Stimulated activated CD8-positive, alpha-beta memory T cell treated with anti-CD3 and anti-CD28 coated beads, Interleukin-15, amount 100 ng/mL, for 24 hours (primary cell): ENCODE measurements around the gene CAMTA1.

Experiments
- DNase-seq: peaks from one replicate; pipeline ENCODE4 v3.0.0-alpha.2; 2020; ENCODE audit warnings: low read depth

Gene CAMTA1

DNA sequence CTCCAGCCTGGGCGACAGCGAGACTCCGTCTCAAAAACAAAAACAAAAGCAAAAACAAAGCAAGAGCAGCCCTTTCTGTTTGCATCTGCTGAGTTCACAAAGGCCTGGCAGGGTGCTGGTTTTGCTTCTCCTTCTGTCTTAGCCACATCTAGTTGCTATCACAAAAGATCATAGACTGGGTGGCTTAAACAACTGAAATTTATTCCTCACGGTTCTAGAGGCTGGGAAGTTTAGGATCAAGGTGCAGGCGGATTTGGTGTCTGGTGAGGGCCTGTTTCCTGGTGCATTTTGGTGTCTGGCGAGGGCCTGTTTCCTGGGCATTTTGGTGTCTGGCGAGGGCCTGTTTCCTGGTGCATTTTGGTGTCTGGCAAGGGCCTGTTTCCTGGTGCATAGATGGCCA, 471.3 kb downstream of the CAMTA1 start:
- no peak for DNase-seq

DNA sequence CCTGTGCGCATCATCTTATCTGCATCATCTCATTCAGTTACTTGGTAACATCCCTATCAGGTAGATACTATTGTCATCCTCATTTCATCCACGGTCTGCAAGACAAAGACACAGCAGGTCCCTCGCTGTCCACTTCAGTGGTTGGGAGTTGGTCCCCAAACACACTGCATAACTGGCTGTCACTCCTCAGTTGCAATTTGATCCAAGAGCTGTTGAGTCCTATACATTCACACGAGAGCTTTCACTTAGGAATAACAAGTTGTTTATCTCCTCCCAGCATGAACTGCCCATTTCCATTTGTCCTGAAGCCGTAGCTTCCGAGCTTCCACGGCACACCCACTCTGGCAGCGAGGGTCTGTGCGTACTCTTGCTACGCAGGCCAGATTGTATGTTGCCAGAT, 472.0 kb downstream of the CAMTA1 start:
- DNase-seq: no peak

DNA sequence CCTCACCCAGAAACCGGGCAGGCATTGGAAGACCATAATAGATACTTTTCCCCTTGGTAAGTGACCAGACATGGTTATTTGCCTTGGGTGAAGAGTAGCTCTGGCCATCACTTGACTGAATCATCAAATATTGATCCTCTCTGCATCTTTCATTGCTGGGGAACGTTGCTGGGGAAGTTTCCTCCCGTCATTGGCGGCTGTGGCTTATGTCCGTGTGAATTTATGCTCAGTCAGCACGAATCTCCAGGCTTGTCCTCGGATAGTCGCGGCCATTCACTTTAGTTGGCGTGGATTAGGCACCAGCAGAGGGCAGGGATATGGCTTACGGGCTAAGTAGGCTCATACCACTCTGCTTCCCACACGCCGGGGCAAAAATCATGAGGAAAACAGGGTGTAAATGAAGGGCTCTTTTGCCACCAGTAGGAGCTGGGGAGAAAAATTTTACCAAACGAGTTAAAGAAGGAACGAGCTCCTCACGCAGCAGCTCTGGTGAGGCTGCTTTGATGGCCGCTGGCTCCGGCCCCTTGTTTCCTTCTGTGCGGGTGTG, 473.4 kb downstream of the CAMTA1 start:
- no peak for DNase-seq

DNA sequence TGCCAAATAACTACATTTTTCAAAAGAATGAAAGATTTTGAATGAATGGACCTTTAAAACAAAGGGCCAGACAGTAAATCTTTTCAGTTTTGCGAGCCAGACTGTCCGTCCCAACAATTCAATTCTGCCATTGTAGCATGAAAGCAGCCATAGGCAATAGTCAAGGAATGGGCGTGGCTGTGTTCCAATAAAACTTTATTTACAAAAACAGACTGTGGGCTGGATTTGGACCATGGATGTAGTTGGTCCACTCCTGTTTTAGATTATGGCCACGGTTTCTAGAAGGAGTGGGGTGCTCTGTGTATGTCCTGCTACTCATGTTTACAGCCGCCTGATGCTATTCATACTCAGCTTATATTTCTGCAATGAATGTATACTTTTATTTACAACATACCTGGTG, 474.7 kb downstream of the CAMTA1 start:
- DNase-seq: no peak

DNA sequence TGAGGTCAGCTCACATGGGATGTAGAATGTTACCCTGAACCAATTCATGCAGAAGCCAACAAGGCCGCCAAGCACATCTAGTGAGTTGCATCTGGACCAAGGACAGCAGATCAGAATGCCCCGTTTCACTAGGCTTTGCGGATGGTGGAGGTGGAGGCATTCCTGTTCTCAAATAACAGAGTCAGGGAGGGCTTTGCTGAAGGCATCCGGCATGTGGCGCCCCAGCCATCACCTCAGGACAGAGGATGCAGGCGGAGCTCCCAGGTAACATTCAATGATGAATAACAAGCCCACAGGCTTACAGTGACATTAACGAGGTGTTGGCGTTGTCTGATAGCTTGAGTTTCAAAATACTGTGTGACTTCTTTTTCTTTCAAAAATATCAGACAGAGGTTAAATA, 476.2 kb downstream of the CAMTA1 start:
- DNase-seq: no peak

DNA sequence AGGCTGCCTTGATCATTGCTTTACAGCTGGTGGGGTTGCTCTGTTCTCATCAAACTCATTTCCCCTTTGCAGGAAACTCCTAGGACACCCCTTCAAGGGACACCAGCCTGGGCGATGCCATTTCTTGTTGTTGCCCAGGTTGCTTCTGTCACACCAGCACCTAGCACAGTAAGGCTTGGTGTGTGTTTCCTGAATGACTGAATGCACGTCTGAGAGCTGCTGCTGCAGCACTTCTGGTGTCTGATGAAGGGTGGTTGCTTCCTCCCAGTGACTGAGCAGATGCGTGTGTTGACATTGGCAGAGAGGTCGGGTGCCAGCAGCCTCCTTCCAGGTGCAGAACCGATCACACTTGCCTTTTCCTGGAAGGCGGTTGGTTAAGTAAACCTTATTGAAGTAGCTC, 477.4 kb downstream of the CAMTA1 start:
- no peak for DNase-seq

DNA sequence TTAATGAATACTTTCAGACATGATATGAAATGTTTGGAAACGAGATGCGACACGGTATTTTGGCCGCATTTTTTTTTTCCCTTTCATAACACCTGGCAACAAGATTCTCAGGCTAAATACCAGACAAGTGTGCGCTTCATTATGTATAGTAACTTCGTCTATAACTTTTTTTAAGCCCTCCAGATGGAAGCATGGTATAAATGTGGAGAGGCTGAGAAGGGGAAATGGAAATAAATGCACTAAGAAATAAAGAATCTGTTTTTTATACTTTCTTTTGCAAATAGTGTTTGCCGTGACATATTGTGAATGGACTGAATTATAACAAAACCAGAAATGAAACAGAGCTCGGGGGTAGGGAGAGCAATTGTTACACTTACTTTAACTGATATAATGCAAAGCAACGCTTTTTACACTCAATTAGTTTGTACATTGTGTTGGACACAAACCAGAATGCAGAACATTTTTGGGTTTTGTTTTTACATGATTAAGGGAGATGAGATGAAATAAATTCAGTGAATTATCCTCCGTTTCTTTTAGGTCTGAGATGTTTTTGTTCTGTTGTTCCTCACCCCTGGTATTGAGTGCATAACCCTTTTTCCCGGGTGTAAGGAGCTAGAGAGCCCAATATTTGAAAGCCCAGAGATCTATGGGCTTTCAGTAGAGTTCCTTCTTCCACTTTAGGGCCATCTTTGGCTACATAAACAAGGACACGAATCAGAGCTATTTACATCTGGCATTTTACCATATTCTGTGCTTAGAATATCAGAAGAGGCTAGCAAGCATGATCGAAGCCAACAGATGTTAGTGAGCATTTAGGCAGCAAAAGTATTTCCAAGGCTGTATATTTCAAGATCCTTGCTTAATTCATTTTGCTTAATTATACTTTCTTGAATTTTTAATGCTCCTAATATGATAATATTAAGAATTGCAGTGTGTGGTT, 478.0 kb downstream of the CAMTA1 start:
- DNase-seq: no peak

DNA sequence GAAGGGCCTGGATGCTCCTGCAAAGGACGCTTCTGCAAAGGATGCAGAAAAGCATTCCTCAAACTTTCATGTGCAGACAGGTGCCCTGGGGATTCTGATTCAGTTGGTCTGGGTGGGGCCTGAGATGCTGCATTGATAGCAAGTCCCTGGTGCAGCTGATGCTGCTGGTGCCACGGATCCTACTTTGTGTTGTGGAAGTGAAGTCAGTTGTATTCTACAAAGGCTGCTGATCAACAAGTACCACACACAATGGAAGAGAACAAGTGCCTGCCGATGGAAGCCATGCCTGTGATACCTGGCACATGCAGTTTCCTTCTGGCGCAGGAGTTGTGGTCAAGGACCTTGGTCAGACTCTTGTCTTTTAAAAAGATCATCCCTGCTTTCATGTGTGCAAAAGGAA, 478.8 kb downstream of the CAMTA1 start:
- no peak for DNase-seq

DNA sequence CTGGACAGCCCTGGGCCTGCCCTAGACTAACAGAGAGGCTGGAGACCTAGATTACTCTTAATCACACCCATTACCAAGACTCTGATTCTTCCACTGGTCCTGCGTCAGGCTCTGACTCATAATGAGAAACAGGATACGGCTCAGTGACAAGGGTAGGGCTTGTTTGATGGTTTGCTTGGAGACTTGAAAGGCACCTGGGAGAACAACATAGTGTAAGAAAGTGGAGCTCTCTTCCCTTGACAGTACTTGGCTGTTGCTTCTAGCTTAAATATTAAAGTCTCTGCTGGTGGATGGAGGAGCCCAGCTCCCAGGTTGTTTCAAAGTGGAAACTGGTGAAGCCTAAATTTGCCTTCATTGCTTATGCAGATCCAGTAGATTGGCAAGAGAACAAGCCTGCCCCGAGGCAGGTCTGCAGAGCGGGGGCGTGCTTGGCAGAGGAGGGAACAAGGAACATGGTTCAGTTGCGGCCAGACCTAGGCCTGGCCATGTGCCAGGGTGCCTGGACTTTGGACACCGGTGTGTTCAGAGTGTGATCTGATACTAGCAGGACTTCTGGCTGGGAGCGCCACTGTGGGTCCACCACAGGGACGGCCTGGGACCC, 480.6 kb downstream of the CAMTA1 start:
- DNase-seq: no peak

DNA sequence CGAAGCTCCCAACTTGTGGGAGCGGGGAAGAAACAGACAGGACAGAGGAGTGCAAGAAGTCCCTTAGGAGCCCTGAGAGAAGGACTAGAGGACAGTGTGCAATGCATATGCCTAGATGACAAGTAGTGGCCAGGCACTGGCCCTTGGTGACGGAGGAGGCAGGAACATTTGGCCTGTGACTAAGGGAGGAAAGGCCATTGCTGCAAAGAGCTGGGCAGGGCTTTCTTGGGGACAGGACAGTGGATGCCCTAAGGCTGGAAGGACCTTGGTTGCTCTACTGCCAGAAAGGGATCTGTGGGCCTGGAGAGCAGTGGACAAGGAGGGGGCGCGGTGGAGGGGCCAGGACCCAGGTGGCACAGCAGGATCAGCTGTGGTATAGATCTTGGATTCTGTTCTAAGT, 481.3 kb downstream of the CAMTA1 start:
- no peak for DNase-seq

DNA sequence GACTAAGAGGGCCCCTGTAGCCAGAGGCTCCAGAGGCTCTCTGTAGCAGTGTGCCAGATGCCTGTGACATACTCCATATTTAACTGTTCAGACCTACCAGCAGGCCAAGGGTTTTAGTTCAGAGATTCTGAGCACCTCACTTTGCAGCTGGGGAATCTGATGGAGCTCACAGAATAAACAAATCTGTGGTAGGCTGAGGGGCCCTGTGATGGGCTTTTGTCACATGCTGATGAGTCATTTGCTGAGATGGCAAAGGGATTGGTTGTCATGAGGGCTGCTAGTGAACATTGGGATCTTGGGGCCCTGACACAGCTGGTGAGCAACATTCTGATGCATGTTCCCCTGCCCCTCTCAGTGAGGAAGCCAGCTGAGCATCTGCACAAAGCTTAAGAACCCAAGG, 482.2 kb downstream of the CAMTA1 start:
- no peak for DNase-seq

DNA sequence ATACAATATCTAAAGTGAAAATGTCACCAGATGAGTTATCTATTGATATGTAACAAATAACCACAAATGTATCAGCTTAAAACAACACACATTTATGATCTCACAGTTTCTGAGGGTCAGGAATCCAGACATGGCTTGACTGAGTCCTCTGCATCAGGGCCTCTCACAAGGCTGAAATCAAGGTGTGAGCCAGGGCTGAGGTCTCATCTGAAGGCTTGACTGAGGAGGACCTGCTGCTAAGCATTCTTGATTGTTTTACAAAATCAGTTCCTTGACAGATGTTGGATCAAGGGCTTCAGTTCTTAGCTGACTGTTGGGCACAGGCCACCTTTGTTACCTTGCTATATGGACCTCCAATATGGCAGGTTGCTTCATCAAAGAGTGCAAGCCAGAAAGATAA, 483.7 kb downstream of the CAMTA1 start:
- DNase-seq: no peak

DNA sequence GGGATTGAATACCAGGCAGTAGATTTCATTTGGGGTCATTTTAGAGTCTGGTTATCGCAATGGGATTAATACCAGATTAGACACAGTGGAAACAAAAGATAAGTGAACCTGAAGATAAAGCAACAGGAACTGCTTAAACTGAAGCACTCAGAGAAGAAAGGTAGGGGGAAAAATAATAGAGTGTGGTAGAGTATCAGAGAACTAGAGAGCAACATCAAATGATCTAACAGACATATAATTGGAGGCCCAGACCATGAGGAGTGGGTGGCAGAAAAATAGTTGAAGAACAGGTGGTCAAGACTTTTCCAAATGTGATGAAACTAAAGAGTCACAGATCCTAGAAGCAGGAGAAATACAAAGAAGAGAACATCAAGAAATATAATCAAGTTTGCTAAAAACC, 484.3 kb downstream of the CAMTA1 start:
- no peak for DNase-seq

DNA sequence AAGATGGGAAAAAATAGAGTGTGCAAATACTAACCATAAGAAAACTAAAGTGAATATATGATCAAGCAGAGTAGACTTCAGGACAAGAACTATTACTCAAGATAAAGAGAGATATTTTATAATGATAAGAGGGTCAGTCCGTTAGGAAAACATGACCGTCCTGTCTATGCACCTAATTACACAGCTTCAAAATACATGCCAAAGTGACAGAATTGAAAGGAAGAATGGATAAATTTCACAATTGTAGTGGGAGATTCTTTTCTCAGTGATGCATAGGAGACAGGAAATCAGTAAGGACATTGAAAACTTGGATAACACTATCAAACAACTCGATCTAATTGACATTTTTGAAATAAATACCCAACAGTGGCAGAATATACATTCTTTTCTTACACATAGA, 489.0 kb downstream of the CAMTA1 start:
- no peak for DNase-seq

DNA sequence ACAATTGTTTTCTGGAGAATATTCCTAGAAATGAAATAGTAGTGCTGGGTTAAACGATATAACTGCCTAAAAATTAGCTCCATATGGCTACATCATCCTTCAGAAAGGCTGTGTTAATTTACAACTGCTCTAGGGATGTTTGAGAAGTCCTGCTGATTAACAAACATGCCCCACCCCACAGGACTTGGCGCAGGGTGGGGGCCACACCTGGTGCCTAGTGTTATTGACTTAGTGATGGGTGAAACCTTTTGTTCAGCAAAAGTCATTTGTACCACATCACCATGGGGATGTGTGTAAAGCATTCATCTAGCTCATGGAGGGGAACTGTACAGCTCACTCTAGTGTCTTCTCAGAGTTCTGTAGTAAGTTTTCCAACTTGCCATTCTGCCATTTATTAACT, 492.8 kb downstream of the CAMTA1 start:
- no peak for DNase-seq

DNA sequence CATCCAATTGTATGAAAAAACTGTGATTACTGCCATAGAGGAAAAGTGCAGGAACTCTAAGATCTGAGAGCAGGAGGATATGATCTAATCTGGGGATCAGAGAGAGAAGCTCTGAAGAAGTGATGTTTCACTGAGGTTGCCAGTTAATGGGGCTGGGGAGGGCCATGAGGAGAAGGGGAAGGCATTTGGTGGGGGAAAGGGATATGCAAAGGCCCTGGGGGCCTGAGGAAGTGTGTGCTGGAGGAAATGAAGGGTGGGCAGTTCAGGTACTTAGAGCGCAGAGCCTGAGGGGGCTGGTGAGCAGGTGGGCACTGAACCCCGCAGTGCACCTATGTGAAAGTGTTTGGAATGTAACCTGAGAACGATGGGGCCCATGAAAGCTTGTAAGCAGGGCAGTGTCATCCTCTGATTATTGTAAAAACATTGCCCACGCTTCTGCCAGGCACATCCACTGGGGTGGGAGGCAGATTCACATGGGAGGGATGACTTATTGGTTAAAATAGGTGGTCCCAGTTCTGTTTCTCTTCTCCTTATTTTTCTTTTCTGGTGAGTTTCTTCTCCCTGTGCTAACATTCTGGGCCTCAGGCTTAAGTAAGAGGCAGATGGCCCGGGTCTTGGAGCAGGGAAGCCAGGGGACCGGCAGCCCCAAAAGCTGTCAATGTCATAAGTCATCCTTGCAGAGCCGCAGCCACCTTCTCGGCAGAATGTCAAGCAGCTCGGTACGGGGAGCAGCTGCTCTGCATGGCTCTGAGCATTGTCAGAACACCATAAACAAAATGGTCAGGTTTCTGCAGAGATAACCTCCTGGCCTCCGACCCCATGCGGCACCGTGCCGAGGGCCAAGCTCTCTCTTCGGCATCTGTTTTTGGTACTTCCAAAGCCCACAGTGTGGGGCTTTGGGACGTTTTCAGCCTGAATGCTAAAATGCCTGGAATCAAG, 493.8 kb downstream of the CAMTA1 start:
- no peak for DNase-seq

DNA sequence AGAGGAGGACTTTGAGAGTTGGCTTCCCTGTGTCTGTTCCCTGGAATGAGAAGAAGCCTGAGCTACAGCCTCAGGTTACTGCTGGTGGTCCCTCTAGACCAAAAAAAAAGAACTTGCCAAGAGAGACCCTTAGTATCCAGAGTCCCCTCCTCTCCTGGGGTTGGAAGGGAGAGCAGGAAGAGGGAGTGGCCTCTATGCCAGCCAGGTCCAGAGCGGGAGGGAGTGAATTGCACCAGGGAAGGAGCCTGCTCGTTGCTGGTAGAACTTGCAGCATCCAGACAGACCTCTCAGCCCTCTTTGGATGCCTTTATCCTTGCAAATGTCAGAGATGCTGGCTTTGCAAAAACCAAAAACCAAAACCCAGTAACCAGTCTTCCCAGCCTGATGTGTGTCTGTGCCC, 494.5 kb downstream of the CAMTA1 start:
- DNase-seq: no peak

DNA sequence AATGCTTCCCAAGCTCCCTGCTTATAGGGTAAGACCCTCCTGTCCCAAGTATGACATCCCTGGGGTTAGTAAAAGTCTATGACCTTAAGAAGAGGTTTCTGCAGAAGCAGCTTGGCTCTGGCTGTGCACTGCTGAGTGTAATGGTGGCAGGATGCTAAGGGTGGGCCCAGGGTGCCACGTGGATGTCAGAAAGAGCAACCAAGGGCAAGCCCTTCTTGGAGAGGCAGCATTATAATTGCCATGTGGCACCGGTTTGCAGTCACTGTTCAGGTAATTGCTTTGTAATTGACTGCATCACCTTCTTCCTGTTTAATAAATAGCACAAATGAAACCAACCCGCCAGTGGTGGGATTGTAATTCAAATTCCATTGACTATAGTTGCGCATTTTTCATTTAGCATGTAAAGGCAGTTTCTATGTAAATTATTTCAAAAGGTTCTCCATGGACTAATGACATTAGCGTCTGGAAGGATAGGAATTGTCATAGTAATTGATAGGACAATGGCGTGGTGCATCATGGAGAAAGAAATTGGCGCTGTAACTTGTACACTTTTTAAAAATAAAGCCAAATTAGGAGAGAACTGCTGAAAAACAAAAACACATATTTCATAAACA, 495.2 kb downstream of the CAMTA1 start:
- no peak for DNase-seq

DNA sequence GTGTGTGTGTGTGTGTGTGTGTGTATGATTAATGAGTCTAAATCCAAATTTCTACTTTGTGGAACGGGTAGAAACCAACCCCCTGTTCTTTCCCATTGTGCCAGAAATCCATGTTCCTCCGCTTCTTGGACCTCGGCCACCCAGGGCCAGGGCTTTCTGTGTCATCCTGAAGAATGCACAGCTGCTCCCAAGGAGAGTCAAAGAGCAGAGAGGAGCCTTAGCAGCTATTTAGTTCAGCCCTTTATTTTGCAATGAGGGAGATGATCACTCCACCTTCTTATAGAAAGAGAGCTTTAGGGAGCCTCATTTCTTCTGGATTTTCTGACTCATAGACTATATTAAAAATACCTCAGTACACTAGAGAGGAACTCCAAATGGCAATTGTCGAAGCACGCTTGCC, 496.6 kb downstream of the CAMTA1 start:
- DNase-seq: no peak

DNA sequence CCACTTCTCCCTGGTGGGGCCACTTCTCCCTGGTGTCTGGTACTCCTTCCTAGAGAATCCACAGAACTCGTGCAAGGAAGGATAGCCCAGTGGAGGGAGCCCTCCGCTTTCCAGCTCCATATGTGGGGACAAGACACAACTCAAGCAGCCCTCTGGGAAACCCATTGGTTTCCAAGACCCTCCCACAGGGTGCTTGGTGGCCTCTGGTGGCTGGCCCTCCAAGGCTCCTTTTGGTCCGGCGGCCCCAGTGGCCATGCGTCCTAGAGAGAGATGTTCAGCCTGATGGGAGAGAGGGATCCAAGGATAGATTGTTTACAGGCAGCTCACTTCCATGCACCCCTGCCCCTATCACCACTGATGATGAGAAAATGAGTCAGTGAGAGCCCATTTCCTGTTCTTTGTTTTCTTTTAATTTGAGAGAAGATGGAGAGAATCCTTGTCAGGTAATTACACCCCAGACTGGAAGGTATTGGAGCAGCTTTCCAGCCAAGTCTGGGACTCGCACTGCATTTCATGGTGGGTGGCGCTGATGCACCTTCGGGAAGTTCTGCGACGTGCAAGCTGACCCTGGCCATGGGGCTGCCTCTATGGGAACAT, 499.7 kb downstream of the CAMTA1 start:
- no peak for DNase-seq

DNA sequence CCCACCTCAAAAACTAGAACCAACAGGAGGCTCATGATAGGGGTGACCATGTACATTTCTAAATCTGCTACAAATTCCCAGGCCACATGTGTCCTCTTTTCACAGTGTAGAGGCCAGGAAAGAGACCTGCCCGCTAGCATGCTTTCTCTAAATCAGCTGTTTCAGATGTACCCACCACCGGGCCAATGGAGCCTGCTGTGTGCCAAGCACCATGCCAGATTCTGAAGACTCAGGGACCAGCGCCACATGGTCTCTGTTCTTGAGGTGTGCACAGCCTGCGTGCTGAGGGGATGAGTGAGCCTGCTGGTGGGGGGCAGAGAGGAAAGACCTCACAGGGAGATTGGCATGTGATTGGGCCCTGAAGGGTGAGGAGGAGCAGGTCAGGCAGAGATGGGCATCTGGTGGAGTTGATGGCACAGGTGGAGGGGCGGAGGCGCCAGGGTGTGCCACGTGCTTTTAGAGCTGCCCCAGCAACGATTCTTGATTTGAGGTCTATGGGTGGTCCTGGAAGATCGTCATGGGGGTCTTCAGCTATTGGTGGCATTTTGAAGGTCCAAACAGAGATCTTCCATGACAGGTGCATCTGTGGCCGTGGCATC, 500.7 kb downstream of the CAMTA1 start:
- DNase-seq: no peak
